Measurements from ENCODE around the gene UQCR11. TPM values are rescaled to one million over a fixed set of nuclear protein-coding genes. Genes with fewer than 3 reads are reported as not detected.

The UQCR11 gene
- total RNA-seq, 1 experiment from 2014 or later: 256 TPM

DNA sequence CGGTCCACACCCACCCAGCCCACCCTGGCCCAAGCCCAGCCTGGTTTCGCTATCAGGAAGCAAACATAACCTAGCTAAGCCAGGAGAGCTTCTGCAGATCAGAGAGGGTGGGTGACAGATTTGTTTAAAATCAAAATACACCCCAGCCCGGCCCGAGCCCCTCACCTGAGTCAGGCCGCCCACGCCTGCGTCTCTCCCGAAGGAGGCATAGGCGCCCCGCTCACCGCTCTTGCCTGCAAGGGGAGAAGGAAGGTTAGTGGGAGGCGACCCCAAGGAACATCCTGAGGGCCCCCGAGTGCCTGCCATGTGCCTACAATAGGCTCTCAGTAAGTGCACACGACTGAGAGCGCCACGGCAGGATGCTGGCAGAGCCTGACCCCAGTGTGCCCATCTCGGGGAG, 21.9 kb upstream of the UQCR11 start:
- ChIA-PET CTCF (no interaction called here), POLR2A (ENCODE audit: low non-redundant PET) (no interaction called here)
- H3K27me3 ChIP-seq (replicated peaks; ENCODE audit: insufficient read depth, low read depth, low read length, poor library complexity): no peaks in the 10 kb centered on the region
- TF ChIP-seq, protein P1, sequence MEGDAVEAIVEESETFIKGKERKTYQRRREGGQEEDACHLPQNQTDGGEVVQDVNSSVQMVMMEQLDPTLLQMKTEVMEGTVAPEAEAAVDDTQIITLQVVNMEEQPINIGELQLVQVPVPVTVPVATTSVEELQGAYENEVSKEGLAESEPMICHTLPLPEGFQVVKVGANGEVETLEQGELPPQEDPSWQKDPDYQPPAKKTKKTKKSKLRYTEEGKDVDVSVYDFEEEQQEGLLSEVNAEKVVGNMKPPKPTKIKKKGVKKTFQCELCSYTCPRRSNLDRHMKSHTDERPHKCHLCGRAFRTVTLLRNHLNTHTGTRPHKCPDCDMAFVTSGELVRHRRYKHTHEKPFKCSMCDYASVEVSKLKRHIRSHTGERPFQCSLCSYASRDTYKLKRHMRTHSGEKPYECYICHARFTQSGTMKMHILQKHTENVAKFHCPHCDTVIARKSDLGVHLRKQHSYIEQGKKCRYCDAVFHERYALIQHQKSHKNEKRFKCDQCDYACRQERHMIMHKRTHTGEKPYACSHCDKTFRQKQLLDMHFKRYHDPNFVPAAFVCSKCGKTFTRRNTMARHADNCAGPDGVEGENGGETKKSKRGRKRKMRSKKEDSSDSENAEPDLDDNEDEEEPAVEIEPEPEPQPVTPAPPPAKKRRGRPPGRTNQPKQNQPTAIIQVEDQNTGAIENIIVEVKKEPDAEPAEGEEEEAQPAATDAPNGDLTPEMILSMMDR (conservative IDR thresholded peaks at IDR 0.05; ENCODE audit: low read depth, low read length): no peak
- TF ChIP-seq EZH2 (IDR thresholded peaks at IDR 0.05; ENCODE audit: borderline replicate concordance, low read depth, low read length, poor library complexity, severe bottlenecking): no peak
- H3K36me3 ChIP-seq (ENCODE audit: insufficient read depth, low read length, poor library complexity, severe bottlenecking): peaks cover 65% of the 10 kb centered on the region
- no TSS peak for BruUV-seq (replicated peaks)
- intact Hi-C loops (cut with micrococcal nuclease; ENCODE audit: unreplicated experiment): no loop called here
- no peak overlapping the region for H3K27ac ChIP-seq (ENCODE audit: low read depth, low read length, poor library complexity, severe bottlenecking)
- no peak for DNase-seq (ENCODE audit: low spot score)
- no peaks in the 10 kb centered on the region for H3K9me3 ChIP-seq (ENCODE audit: low read depth, low read length, poor library complexity, severe bottlenecking)
- no peaks in the 10 kb centered on the region for H3K4me1 ChIP-seq (ENCODE audit: insufficient read depth, low read length, poor library complexity, severe bottlenecking)
- no peak overlapping the region for H3K4me3 ChIP-seq (ENCODE audit: low read depth, low read length, poor library complexity, severe bottlenecking)

DNA sequence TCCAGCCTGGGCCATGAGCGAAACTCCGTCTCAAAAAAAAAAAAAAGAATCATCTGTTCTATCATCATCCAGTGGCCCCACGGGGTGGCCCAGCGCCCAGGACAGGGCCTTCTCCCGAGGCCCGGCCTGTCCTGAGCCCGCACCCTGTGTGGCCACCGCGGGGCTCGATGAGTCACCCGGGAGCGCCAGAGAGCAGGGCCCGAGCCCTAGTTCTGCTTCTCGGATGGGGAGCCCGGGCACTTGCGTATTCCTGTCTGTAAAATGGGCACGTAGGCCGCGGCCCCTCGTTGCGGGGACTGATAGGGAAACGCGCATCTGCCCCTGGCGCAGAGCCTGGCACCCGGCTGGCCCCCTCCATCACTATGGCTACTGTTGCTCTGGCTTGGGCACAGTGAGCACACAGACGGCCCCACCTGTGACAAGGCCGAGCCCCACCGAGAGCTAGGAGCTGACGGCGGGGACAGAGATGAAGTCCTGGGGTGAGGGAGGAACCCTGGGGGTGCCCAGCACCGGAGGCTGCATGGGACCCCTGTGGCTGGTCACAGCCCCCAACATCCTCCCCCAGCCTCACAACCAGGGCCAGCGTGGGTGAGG, 21.3 kb upstream of the UQCR11 start:
- ChIA-PET POLR2A (ENCODE audit: low non-redundant PET) (no interaction called here), CTCF (no interaction called here)
- no peak for DNase-seq (ENCODE audit: low spot score)
- H3K27ac ChIP-seq (ENCODE audit: low read depth, low read length, poor library complexity, severe bottlenecking): no peak overlapping the region
- peaks cover 65% of the 10 kb centered on the region for H3K36me3 ChIP-seq (ENCODE audit: insufficient read depth, low read length, poor library complexity, severe bottlenecking)
- no peaks in the 10 kb centered on the region for H3K9me3 ChIP-seq (ENCODE audit: low read depth, low read length, poor library complexity, severe bottlenecking)
- no peak overlapping the region for H3K4me3 ChIP-seq (ENCODE audit: low read depth, low read length, poor library complexity, severe bottlenecking)
- H3K27me3 ChIP-seq (replicated peaks; ENCODE audit: insufficient read depth, low read depth, low read length, poor library complexity): no peaks in the 10 kb centered on the region
- intact Hi-C loops (cut with micrococcal nuclease; ENCODE audit: unreplicated experiment): no loop called here
- H3K4me1 ChIP-seq (ENCODE audit: insufficient read depth, low read length, poor library complexity, severe bottlenecking): no peaks in the 10 kb centered on the region
- TF ChIP-seq, protein P1 (conservative IDR thresholded peaks at IDR 0.05; ENCODE audit: low read depth, low read length): no peak
- TF ChIP-seq EZH2 (IDR thresholded peaks at IDR 0.05; ENCODE audit: borderline replicate concordance, low read depth, low read length, poor library complexity, severe bottlenecking): no peak
- no TSS peak for BruUV-seq (replicated peaks)

DNA sequence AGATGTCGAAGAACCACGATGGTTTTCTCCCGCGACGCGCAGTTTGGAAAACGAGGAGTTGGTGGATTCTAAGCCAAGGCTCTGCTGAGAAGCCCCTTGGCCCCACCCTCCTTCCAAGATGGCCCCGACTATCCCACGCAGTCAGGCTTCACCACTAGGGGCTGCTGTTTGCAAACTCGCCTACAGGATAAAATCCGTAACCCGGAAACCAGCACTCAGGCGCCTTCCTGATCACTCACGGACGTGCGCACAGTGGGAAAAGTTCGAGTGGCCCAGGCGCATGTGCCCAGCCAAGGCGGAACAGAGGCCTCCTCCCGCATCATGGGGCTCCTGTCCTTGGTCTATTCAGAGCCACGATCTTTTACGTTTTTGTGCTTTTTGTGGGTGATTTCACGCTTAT, 19.2 kb upstream of the UQCR11 start:
- Histone ChIP-seq H3K27ac (ENCODE audit: low read depth, low read length, poor library complexity, severe bottlenecking) (peak overlapping the region; percentile 39), H3K4me3 (ENCODE audit: low read depth, low read length, poor library complexity, severe bottlenecking) (no peak overlapping the region), H3K4me1 (ENCODE audit: insufficient read depth, low read length, poor library complexity, severe bottlenecking) (no peaks in the 10 kb centered on the region), H3K36me3 (ENCODE audit: insufficient read depth, low read length, poor library complexity, severe bottlenecking) (peaks cover 69% of the 10 kb centered on the region), H3K9me3 (ENCODE audit: low read depth, low read length, poor library complexity, severe bottlenecking) (no peaks in the 10 kb centered on the region), H3K27me3 (replicated peaks; ENCODE audit: insufficient read depth, low read depth, low read length, poor library complexity) (no peaks in the 10 kb centered on the region)
- POLR2A ChIA-PET (ENCODE audit: low non-redundant PET): no interaction called here
- DNase-seq (ENCODE audit: low spot score): peak; percentile 92
- intact Hi-C loops (cut with micrococcal nuclease; ENCODE audit: unreplicated experiment): no loop called here
- CTCF ChIA-PET: interaction anchor here (0.8 kb wide), 1 partner anchor 11 kb away, joined by 3 read pairs; no protein-coding TSS in a partner anchor
- TF ChIP-seq EZH2 (IDR thresholded peaks at IDR 0.05; ENCODE audit: borderline replicate concordance, low read depth, low read length, poor library complexity, severe bottlenecking): no peak
- TF ChIP-seq, protein P1 (conservative IDR thresholded peaks at IDR 0.05; ENCODE audit: low read depth, low read length): peak; percentile 95
- no TSS peak for BruUV-seq (replicated peaks)

All from A673 (cell line).